Measurements from ENCODE around the gene IL4I1.

Gene IL4I1

GRCh38 chr19:49847731-49848696 lies 48.7 kb downstream of the IL4I1 start:
- TF ChIP-seq, protein P1, sequence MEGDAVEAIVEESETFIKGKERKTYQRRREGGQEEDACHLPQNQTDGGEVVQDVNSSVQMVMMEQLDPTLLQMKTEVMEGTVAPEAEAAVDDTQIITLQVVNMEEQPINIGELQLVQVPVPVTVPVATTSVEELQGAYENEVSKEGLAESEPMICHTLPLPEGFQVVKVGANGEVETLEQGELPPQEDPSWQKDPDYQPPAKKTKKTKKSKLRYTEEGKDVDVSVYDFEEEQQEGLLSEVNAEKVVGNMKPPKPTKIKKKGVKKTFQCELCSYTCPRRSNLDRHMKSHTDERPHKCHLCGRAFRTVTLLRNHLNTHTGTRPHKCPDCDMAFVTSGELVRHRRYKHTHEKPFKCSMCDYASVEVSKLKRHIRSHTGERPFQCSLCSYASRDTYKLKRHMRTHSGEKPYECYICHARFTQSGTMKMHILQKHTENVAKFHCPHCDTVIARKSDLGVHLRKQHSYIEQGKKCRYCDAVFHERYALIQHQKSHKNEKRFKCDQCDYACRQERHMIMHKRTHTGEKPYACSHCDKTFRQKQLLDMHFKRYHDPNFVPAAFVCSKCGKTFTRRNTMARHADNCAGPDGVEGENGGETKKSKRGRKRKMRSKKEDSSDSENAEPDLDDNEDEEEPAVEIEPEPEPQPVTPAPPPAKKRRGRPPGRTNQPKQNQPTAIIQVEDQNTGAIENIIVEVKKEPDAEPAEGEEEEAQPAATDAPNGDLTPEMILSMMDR (IDR thresholded peaks at IDR 0.05; ENCODE audit: low read depth, low read length, missing control alignments) = no peak
- DNase-seq (ENCODE audit: low read depth) = no peak
- H3K4me3 ChIP-seq (ENCODE audit: low read depth, low read length) = no peak overlapping the region

- DNase-seq (ENCODE audit: low read depth) = no peak
- TF ChIP-seq, protein P1 (IDR thresholded peaks at IDR 0.05; ENCODE audit: low read depth, low read length, missing control alignments) = no peak
- no peak overlapping the region for H3K4me3 ChIP-seq (ENCODE audit: low read depth, low read length)
Observed at GRCh38 chr19:49846408-49846807, 50.3 kb downstream of the IL4I1 start.

DNA sequence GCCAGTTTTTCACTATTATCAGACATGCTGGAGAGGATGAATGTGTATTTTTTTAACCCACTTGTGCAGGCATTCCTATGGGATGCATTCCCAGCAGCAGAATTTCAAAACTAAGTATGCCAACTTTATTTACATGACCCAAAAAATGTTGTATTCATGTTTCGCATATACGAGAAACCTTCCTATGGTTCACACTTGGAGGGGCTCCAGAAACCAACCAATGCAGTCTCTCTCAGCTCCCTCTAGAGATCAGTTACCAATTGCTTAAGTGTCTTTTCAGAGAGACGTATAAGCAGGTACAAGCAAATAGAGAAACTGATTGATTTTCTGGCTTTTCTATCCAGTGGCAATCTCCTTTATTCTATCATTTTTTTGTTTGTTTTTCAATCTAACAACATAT lies 51.3 kb downstream of the IL4I1 start:
- H3K4me3 ChIP-seq (ENCODE audit: low read depth, low read length) = no peak overlapping the region
- no peak for DNase-seq (ENCODE audit: low read depth)
- TF ChIP-seq, protein P1 (IDR thresholded peaks at IDR 0.05; ENCODE audit: low read depth, low read length, missing control alignments) = no peak

DNA sequence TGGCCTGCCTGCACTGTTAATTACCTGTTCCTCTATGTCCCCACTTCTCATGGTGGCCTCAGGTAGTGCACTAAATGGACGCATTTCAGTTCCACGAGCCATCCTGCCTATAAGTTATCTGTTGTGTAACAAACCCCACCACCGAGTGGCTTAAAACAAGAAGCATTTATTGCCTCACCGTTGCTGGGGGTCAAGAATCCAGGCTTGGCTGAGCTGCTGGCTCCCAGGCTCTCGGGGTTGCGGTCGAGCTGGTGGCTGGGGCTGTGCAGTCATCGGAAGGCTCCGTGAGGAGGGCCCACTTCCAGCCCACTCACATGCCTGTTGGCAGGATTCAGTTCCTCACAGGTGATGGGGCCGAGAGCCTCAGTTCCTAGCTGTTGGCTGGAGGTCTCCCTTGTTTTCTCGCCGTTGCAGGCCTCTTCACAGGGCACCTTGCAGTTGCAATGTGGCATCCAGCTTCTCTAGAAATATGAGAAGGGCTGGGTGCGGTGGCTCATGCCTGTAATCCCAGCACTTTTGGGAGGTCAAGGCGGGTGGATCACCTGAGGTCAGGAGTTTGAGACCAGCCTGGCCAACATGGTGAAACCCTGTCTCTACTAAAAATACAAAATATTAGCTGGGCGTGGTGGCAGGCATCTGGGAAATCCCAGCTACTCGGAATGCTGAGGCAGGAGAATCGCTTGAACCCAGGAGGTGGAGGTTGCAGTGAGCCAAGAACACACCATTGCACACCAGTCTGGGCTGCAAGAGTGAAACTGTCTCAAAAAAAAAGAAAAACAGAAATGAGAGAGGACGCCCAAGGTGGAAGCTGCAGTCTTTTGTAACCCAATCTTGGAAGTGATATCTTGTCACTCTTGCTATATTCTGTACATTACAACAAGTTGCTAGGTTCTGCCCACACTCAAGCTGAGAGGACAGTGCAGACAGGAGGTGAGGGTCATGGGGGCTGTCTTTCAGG lies 52.3 kb downstream of the IL4I1 start:
- TF ChIP-seq, protein P1 (IDR thresholded peaks at IDR 0.05; ENCODE audit: low read depth, low read length, missing control alignments) = no peak
- no peak overlapping the region for H3K4me3 ChIP-seq (ENCODE audit: low read depth, low read length)
- DNase-seq (ENCODE audit: low read depth) = no peak

GRCh38 chr19:49843265-49843664 lies 53.4 kb downstream of the IL4I1 start:
- no peak overlapping the region for H3K4me3 ChIP-seq (ENCODE audit: low read depth, low read length)
- peak; percentile 39 for DNase-seq (ENCODE audit: low read depth)
- TF ChIP-seq, protein P1 (IDR thresholded peaks at IDR 0.05; ENCODE audit: low read depth, low read length, missing control alignments) = no peak

DNA sequence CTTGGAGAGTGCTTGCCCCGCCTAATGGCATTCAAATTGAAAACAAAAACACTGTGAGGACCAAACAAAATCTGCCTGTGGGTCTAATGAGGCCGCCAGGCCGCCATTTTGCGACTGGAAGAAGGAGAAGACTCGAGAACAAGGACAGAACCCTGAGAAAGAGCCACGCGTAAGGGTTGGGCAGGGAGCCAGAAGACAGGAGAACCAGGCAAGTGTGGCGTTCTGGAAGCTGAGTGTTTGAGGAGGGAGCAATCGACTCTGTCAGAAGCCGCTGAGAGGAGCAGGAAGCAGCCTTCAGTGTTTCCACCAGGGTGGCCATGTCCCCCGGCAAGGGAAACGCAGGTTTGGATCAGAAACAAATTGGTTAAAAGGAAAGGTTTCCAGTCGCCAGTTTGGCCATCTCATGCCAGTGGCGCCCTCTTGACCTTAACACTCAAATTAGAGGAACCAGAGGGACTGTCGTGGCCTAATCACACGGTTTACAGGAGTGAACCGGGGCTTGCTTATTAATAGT lies 55.9 kb downstream of the IL4I1 start:
- TF ChIP-seq, protein P1 (IDR thresholded peaks at IDR 0.05; ENCODE audit: low read depth, low read length, missing control alignments) = no peak

More for the DNA sequence above, 55.9 kb downstream of the IL4I1 start:
- H3K4me3 ChIP-seq (ENCODE audit: low read depth, low read length) = no peak overlapping the region
- DNase-seq (ENCODE audit: low read depth) = no peak
